Heart right ventricle (tissue), 16 donors: ENCODE results near the gene CTSD. TPM values are rescaled to one million over a fixed set of nuclear protein-coding genes. Genes with fewer than 3 reads are reported as not detected.

Source experiments
- ATAC-seq, 8 donors: fragments of 200-7000 bp; cut with Tn5 transposase; one replicate each; pipeline ENCODE4 v1.9.1; 2020; ENCODE audit warnings: mild to moderate bottlenecking in 8 of 8, moderate library complexity in 8 of 8, moderate number of reproducible peaks in 1 of 8
- DNase-seq, 2 donors: peaks; one replicate each; pipeline ENCODE4 v3.0.0-alpha.2; 2020
- H3K27ac ChIP-seq, 10 donors: fragments of 200-600 bp; sonication (generic) in 2 of 10; one replicate each; pipeline versions ENCODE4 v1.5.0 to v1.8.0; 2020 to 2022; ENCODE audit warnings: mild to moderate bottlenecking in 3 of 10
- H3K27me3 ChIP-seq, 7 donors: fragments of 200-600 bp; one replicate each; pipeline ENCODE4 v1.8.0; 2021 to 2022; ENCODE audit warnings: mild to moderate bottlenecking in 2 of 7
- H3K36me3 ChIP-seq, 9 donors: fragments of 200-600 bp; sonication (generic) in 1 of 9; one replicate each; pipeline versions ENCODE4 v1.5.0 to v1.8.0; 2020 to 2022; ENCODE audit warnings: mild to moderate bottlenecking in 2 of 9
- H3K4me1 ChIP-seq, 9 donors: fragments of 200-600 bp; sonication (generic) in 1 of 9; one replicate each; pipeline versions ENCODE4 v1.5.0 to v1.8.0; 2020 to 2022; ENCODE audit warnings: mild to moderate bottlenecking in 4 of 9
- H3K4me3 ChIP-seq, 10 donors: fragments of 200-600 bp; sonication (generic) in 2 of 10; one replicate each; pipeline versions ENCODE4 v1.5.0 to v1.8.0; 2020 to 2022; ENCODE audit warnings: mild to moderate bottlenecking in 7 of 10, moderate library complexity in 2 of 10
- H3K9me3 ChIP-seq, 11 donors: fragments of 200-600 bp in 10 of 11; sonication (generic) in 2 of 11; one replicate each; pipeline versions ENCODE4 v1.5.0 to v1.8.0; 2013 to 2022; ENCODE audit warnings: mild to moderate bottlenecking in 2 of 11, control low read depth in 1 of 11, moderate library complexity in 1 of 11
- WGBS, 2 donors: extraction: QIAGEN DNeasy Blood & Tissue Kit; methylation state at CpG; one replicate each; pipeline ENCODE4 v1.1.7; 2013; ENCODE audit warnings: inconsistent platforms in 1 of 2; 5-methylcytosine and 5-hydroxymethylcytosine counted together
- intact Hi-C, 10 donors: fragments of 100-400 bp; cut with DNase I; formaldehyde crosslinking; loops; one replicate each; pipeline versions ENCODE4 v1.11.1 to v1.14.2; 2022
- polyA plus RNA-seq, 2 donors: library from polyadenylated mRNA; stranded (reverse); fragments of 200-250 nt; gene quantifications; one replicate each; pipeline ENCODE4 v1.2.3, GENCODE V29; 2013
- total RNA-seq, 10 donors: library from RNA; stranded (reverse); fragmentation: NEBNext Ultra II Directional in 3 of 10; extraction: Animal tissue kit (Norgen Biotek cat#: 25700) in 3 of 10; gene quantifications; one replicate each; pipeline versions ENCODE4 v1.2.1 to v1.2.4, GENCODE V29; 2021 to 2023
- TF ChIP-seq, protein P1 (sequence below), 9 donors: fragments of 200-600 bp; sonication (generic) in 2 of 9; IDR thresholded peaks; one replicate each; pipeline versions ENCODE4 v1.5.0 to v1.8.0; 2021 to 2022; ENCODE audit warnings: antibody characterized with exemption in 9 of 9, mild to moderate bottlenecking in 5 of 9, moderate library complexity in 1 of 9
- donor health status: Arrhythmogenic right ventricular cardiomyopathy.
- donor health status: ischemic (EF 13 %, LVEDD 7.1; RV severe dilation, severe dysfunction).
- donor health status: healthy with polysubstance abuse.
- donor health status: DM: no; HTN: yes; CAD: no.
- donor health status: DM: no; HTN: no; CAD: no.
- donor health status: ischemic (EF 25% LVEDD 6.9; RV normal size, moderate dysfunction).
- donor health status: ischemic (EF 25% LVEDD 5.7; RV mildly dilated, moderate dysfunction).
- donor health status: healthy.
- donor health status: DM: yes; HTN: yes; CAD: no.
- donor health status: Ischemic cardiomyopathy.
- donor health status: ischemic (EF 35%, LVEDD 5.7; RV mildly dilated, moderate dysfunction).
- donor health status: nonischemic (EF 11% LVEDD 7.7; RV severe dilation, severe dysfunction).
- donor health status: DM: yes; HTN: yes; CAD: no.
- donor health status: PGD.
- donor health status: ischemic (EF 29% LVEDD 5.4; RV normal size, mild dysfunction).
- donor health status: nonischemic (EF 23%, LVEDD 6.1; RV moderate dilation, normal function).

CTSD gene
- total and polyA plus RNA-seq, 12 donors: 431 to 1,070 (median 786) TPM

GRCh38 chr11:1803246-1803645 is 39.5 kb upstream of the CTSD start:
- Histone ChIP-seq H3K36me3 (no peaks in the 10 kb centered on the region), H3K27me3 (peaks cover 0 to 43% (median 26%) of the 10 kb centered on the region in 7 donors), H3K4me3 (no peak overlapping the region), H3K9me3 (no peaks in the 10 kb centered on the region), H3K4me1 (no peaks in the 10 kb centered on the region), H3K27ac (no peak overlapping the region)
- TF ChIP-seq, protein P1, sequence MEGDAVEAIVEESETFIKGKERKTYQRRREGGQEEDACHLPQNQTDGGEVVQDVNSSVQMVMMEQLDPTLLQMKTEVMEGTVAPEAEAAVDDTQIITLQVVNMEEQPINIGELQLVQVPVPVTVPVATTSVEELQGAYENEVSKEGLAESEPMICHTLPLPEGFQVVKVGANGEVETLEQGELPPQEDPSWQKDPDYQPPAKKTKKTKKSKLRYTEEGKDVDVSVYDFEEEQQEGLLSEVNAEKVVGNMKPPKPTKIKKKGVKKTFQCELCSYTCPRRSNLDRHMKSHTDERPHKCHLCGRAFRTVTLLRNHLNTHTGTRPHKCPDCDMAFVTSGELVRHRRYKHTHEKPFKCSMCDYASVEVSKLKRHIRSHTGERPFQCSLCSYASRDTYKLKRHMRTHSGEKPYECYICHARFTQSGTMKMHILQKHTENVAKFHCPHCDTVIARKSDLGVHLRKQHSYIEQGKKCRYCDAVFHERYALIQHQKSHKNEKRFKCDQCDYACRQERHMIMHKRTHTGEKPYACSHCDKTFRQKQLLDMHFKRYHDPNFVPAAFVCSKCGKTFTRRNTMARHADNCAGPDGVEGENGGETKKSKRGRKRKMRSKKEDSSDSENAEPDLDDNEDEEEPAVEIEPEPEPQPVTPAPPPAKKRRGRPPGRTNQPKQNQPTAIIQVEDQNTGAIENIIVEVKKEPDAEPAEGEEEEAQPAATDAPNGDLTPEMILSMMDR (IDR thresholded peaks at IDR 0.05): no peak
- intact Hi-C loops: no loop called here
- ATAC-seq: no peak
- whole genome bisulfite sequencing, 2 donors: 94 to 95% methylated on average over 20 of the region's 20 CpGs
- DNase-seq: no peak

GRCh38 chr11:1797391-1798125 is 33.8 kb upstream of the CTSD start:
- H3K36me3 ChIP-seq: no peaks in the 10 kb centered on the region
- DNase-seq (no peak), ATAC-seq (no peak)
- no peak overlapping the region for H3K4me3 ChIP-seq
- 84 to 88% methylated on average over 14 of the region's 14 CpGs for WGBS, 2 donors
- intact Hi-C loops: no loop called here
- TF ChIP-seq, protein P1 (IDR thresholded peaks at IDR 0.05): no peak
- H3K4me1 ChIP-seq: peaks cover 0 to under 1% (median 0%) of the 10 kb centered on the region in 9 donors
- H3K27ac ChIP-seq: no peak overlapping the region
- H3K9me3 ChIP-seq: peaks cover 0 to 6% (median 0%) of the 10 kb centered on the region in 11 donors
- H3K27me3 ChIP-seq: peaks cover 0 to 58% (median 38%) of the 10 kb centered on the region in 7 donors

DNA sequence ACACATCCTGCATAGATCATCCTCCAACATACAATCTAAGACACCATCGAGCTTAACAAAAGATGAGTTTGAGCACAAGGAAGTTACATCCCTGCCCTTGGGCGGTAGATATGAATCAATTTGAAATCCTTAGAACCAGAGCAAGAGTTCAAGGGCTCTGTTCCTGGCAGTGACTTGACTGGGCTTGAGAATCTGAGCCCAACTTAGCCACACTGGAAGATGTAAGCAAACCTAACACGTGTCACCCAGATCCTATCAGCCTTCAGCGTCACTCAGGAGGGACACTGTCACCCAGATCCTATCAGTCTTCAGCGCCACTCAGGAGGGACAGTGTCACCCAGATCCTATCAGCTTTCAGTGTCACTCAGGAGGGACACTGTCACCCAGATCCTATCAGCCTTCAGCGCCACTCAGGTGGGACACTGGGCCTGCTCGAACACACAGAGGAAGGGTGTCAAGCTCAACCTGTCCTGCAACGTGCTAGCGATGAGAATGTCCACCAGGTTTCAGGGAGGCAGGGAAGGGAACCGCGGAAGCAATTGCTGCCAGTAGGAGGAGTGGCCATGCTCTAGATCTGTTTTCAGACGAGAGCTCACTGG is 32.8 kb upstream of the CTSD start:
- no peak overlapping the region for H3K4me3 ChIP-seq
- ATAC-seq (no peak), DNase-seq (no peak)
- WGBS, 2 donors: 54 to 62% methylated on average over 12 of the region's 12 CpGs
- intact Hi-C loops: no loop called here
- H3K27ac ChIP-seq: no peak overlapping the region
- no peaks in the 10 kb centered on the region for H3K36me3 ChIP-seq
- TF ChIP-seq, protein P1 (IDR thresholded peaks at IDR 0.05): no peak
- peaks cover 0 to 6% (median 0%) of the 10 kb centered on the region in 11 donors for H3K9me3 ChIP-seq
- peaks cover 0 to 56% (median 35%) of the 10 kb centered on the region in 7 donors for H3K27me3 ChIP-seq
- H3K4me1 ChIP-seq: peaks cover 0 to 8% (median 0%) of the 10 kb centered on the region in 9 donors

- DNase-seq (no peak), ATAC-seq (no peak)
- Histone ChIP-seq H3K4me3 (no peak overlapping the region), H3K4me1 (peaks cover 0 to 8% (median 0%) of the 10 kb centered on the region in 9 donors), H3K27ac (no peak overlapping the region), H3K27me3 (peaks cover 0 to 45% (median 24%) of the 10 kb centered on the region in 7 donors), H3K36me3 (no peaks in the 10 kb centered on the region), H3K9me3 (peaks cover 0 to 7% (median 0%) of the 10 kb centered on the region in 11 donors)
- WGBS, 2 donors: 57 to 60% methylated on average over 3 of the region's 3 CpGs
- intact Hi-C loops: no loop called here
- TF ChIP-seq, protein P1 (IDR thresholded peaks at IDR 0.05): no peak
Measured at GRCh38 chr11:1793081-1793480, 29.4 kb upstream of the CTSD start.
